Measurements from ENCODE around the gene GPC3. TPM values are rescaled to one million over a fixed set of nuclear protein-coding genes. Genes with fewer than 3 reads are reported as not detected.
A peak's percentile ranks its signal among the peaks of the same experiment; 100 is the strongest.

GPC3 gene
- total RNA-seq (not detected in 2 replicates), polyA plus RNA-seq (not detected in 2 replicates), polyA minus RNA-seq (0.17 TPM in 1 of 2 replicates, not detected in the other), Bru-seq, nascent RNA (percentile 0 among the genes with signal in this experiment), BruChase-seq, experiment 1, labeled RNA remaining after a 6-hour chase (not detected), BruChase-seq, experiment 2, labeled RNA remaining after a 2-hour chase (percentile 0 among the genes with signal in this experiment)
- not detected in 2 replicates for polyA plus RNA-seq (2011; cell fraction: cytosol; rRNA removed)
- polyA plus RNA-seq (2011; cell fraction: nucleus; rRNA removed), result 0.18 TPM in 1 of 2 replicates, not detected in the other
- polyA plus RNA-seq (2012), result 0.10 TPM in 1 of 2 replicates, not detected in the other
- polyA minus RNA-seq (2011; cell fraction: cytosol; rRNA and poly(A)+ RNA removed), result not detected
- polyA minus RNA-seq (2011; cell fraction: nucleus; rRNA and poly(A)+ RNA removed), result not detected in 2 replicates
- long read RNA-seq, result 0 reads

DNA sequence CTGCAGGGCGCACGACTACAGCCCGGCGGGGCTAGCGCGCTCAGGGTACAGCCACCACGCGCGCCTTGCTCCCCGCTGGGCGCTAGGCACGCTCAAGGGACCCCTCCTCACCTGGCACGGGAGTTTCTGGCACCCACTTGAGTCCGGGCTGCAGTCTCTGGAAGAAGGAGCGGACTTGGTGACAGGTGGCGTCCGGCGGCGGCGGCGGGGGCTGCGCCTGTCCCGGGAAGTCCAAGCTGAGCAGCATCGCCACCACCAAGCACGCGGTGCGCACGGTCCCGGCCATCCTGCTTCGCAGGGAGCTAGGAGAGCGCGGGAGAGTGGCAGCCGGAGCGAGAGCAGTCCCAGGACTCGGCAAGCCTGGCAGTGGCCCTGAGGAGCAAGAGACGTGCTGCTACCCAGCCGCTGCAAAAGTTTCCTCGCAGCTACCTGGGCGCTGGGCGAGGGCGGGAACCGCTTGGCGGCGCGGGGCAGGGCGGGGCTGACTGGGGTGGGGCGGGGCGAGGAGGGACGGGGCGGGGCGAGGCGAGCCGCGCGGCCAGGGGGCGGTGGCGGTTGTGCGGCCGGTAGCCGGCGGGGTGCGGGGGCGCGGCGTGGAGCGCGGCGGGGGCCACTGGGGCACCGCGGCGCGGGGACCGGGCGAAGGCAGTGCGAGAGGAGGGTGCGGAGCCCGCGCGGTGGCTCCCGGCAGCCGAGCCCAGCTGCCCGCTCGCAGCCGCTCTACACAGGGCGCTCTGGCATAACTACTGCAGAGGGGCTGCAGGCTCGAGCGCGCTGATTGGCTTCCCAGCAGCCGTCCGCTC, at the start of gene GPC3:
Gene GPC3 (minus strand): TSS at position 431 of the 803 bp plus-strand sequence.
- peak within 1 kb of the TSS in 1 of 3 experiments; percentile 23 for H3K4me3 ChIP-seq (replicated peaks in 1 of 3; ENCODE audit: insufficient read depth in 1 of 3, low read depth in 1 of 3, low read length in 3 of 3)
- no peaks in the 10 kb centered on the region for H3K79me2 ChIP-seq (ENCODE audit: control insufficient read depth, insufficient read depth, low read length)
- no peaks in the 10 kb centered on the region for H3K9me3 ChIP-seq (replicated peaks; ENCODE audit: control insufficient read depth, insufficient read depth, low read length)
- no TSS peak for BruUV-seq (replicated peaks)
- intact Hi-C loops (cut with micrococcal nuclease) (no loop called here), dilution Hi-C loops (cut with MboI; ENCODE audit: extremely low pct_ligation_motif_present, low sequenced_read_pairs) (no loop called here)
- no peaks in the 10 kb centered on the region for H3K36me3 ChIP-seq (ENCODE audit: control insufficient read depth in 2 of 2, extremely low read depth in 1 of 2, insufficient read depth in 2 of 2, low read length in 2 of 2)
- peaks cover 6 to 10% of the 10 kb centered on the region in 2 experiments for H3K27me3 ChIP-seq (ENCODE audit: control insufficient read depth in 2 of 2, insufficient read depth in 2 of 2, low read length in 2 of 2)
- no peak within 1 kb of the TSS for H3K9ac ChIP-seq (replicated peaks; ENCODE audit: extremely low read depth, insufficient read depth, low read length)
- no peak within 1 kb of the TSS for H3K27ac ChIP-seq (ENCODE audit: insufficient read depth, low read depth, low read length)
- no peaks in the 10 kb centered on the region for H4K20me1 ChIP-seq (replicated peaks; ENCODE audit: control insufficient read depth, extremely low read depth, insufficient read depth, low read length)
- H3K4me2 ChIP-seq (ENCODE audit: insufficient read depth, low read length), result no peak within 1 kb of the TSS
- no peaks in the 10 kb centered on the region for H3K4me1 ChIP-seq (ENCODE audit: control insufficient read depth, extremely low read depth, insufficient read depth, low read length)
- CTCF ChIA-PET, result no interaction called here
- no peak within 1 kb of the TSS for H2AFZ ChIP-seq (ENCODE audit: low read depth, low read length)
- TF ChIP-seq FOS (IDR thresholded peaks at IDR 0.05; ENCODE audit: borderline replicate concordance, insufficient read depth, low read length) (no peak), JUN (IDR thresholded peaks at IDR 0.05; ENCODE audit: borderline replicate concordance, insufficient read depth, insufficient read length, low read depth) (no peak), EZH2 (IDR thresholded peaks at IDR 0.05; ENCODE audit: borderline replicate concordance, low read depth, low read length, severe bottlenecking) (no peak), GATA2 (IDR thresholded peaks at IDR 0.05; ENCODE audit: insufficient read depth, insufficient read length, low read depth, low read length) (no peak), POLR2A (IDR thresholded peaks at IDR 0.05; ENCODE audit: low read depth, low read length) (no peak), MYC (IDR thresholded peaks at IDR 0.05; ENCODE audit: low read depth, low read length) (no peak)
- TF ChIP-seq, protein P1, sequence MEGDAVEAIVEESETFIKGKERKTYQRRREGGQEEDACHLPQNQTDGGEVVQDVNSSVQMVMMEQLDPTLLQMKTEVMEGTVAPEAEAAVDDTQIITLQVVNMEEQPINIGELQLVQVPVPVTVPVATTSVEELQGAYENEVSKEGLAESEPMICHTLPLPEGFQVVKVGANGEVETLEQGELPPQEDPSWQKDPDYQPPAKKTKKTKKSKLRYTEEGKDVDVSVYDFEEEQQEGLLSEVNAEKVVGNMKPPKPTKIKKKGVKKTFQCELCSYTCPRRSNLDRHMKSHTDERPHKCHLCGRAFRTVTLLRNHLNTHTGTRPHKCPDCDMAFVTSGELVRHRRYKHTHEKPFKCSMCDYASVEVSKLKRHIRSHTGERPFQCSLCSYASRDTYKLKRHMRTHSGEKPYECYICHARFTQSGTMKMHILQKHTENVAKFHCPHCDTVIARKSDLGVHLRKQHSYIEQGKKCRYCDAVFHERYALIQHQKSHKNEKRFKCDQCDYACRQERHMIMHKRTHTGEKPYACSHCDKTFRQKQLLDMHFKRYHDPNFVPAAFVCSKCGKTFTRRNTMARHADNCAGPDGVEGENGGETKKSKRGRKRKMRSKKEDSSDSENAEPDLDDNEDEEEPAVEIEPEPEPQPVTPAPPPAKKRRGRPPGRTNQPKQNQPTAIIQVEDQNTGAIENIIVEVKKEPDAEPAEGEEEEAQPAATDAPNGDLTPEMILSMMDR (IDR thresholded peaks at IDR 0.05; ENCODE audit: extremely low read depth in 1 of 2, insufficient read depth in 1 of 2, low read depth in 1 of 2, low read length in 2 of 2), result no peak
- TF ChIP-seq, protein P2, sequence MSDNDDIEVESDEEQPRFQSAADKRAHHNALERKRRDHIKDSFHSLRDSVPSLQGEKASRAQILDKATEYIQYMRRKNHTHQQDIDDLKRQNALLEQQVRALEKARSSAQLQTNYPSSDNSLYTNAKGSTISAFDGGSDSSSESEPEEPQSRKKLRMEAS (IDR thresholded peaks at IDR 0.05; ENCODE audit: insufficient read depth, insufficient read length), result no peak
- POLR2A ChIA-PET, result interaction anchor here (0.6 kb wide), 1 partner anchor 1365 kb away, joined by 3 read pairs; no protein-coding TSS in a partner anchor
- no peak for FAIRE-seq
- no peaks in the 10 kb centered on the region for H3K9me1 ChIP-seq (replicated peaks; ENCODE audit: control insufficient read depth, extremely low read depth, insufficient read depth, low read length)
- DNase-seq (ENCODE audit: low read depth, low spot score), result peak; percentile 8
